ENCODE data around the gene SLC15A1.

GRCh38 chr13:98652276-98652675 lies 100.2 kb downstream of the SLC15A1 start:
- no peak for TF ChIP-seq CTCF (IDR thresholded peaks at IDR 0.05; ENCODE audit: poor library complexity, severe bottlenecking)
- no peak for TF ChIP-seq TAF1 (IDR thresholded peaks at IDR 0.05; ENCODE audit: low read depth)
- TF ChIP-seq EP300 (conservative IDR thresholded peaks at IDR 0.05; ENCODE audit: poor library complexity, severe bottlenecking): no peak
- TF ChIP-seq EZH2 (IDR thresholded peaks at IDR 0.05; ENCODE audit: borderline replicate concordance, insufficient read depth, low read length, poor library complexity, severe bottlenecking): no peak
- no peak for TF ChIP-seq REST (IDR thresholded peaks at IDR 0.05; ENCODE audit: borderline replicate concordance)
- no peak for TF ChIP-seq POLR2AphosphoS5 (IDR thresholded peaks at IDR 0.05)
- no peak for TF ChIP-seq RAD21 (conservative IDR thresholded peaks at IDR 0.05)
- no peak for TF ChIP-seq MXI1 (conservative IDR thresholded peaks at IDR 0.05; ENCODE audit: poor library complexity, severe bottlenecking)
- no peak for TF ChIP-seq SMC3 (conservative IDR thresholded peaks at IDR 0.05; ENCODE audit: poor library complexity)

All from neural cell (in vitro differentiated cells).